IMR-90 (cell line): ENCODE results near the gene SNRPE. TPM values are rescaled to one million over a fixed set of nuclear protein-coding genes. Genes with fewer than 3 reads are reported as not detected.

Experiments
- ATAC-seq: fragments of 200-7000 bp; cut with Tn5 transposase; 2 replicates; pipeline ENCODE4 v1.9.1; 2020; ENCODE audit warnings: low read depth, mild to moderate bottlenecking, moderate library complexity
- BruUV-seq: library from RNA; stranded (reverse); fragments of 400-500 nt; replicated peaks from 2 replicates; lab custom pipeline; 2021; lab: Mats Ljungman, UMichigan
- CTCF ChIA-PET: fragments of 300-600 bp; formaldehyde crosslinking; extraction: SDS; loops from one replicate; lab custom pipeline; 2021; ENCODE audit warnings: antibody characterized with exemption; lab: Yijun Ruan, JAX
- POLR2A ChIA-PET: fragments of 300-600 bp; sonication (Branson Sonifier 250); formaldehyde crosslinking; loops from one replicate; lab custom pipeline; 2022; ENCODE audit warnings: antibody characterized with exemption; ENCODE audit not compliant: unreplicated experiment; lab: Charles Lee
- DNase-seq: peaks from one replicate; pipeline ENCODE4 v3.0.0; 2013
- H2AFZ ChIP-seq: replicated peaks from 2 replicates; pipeline ENCODE3; 2013; ENCODE audit warnings: low read length, mild to moderate bottlenecking; ENCODE audit not compliant: poor library complexity
- H2AK5ac ChIP-seq: 2 replicates; pipeline ENCODE4 v1.6.1; 2013; ENCODE audit warnings: low read depth, low read length, inconsistent platforms
- H2AK9ac ChIP-seq: replicated peaks from 2 replicates; pipeline ENCODE3; 2013; ENCODE audit warnings: mild to moderate bottlenecking, low read depth, low read length, moderate library complexity; ENCODE audit not compliant: poor library complexity
- H2BK120ac ChIP-seq: 2 replicates; pipeline ENCODE4 v1.6.1; 2013; ENCODE audit warnings: low read depth, low read length, inconsistent platforms
- H2BK15ac ChIP-seq: 3 replicates; pipeline ENCODE4 v1.6.1; 2013; ENCODE audit warnings: low read depth, low read length, inconsistent platforms
- H2BK20ac ChIP-seq: 2 replicates; pipeline ENCODE4 v1.6.1; 2013; ENCODE audit warnings: low read depth, mild to moderate bottlenecking, inconsistent platforms, low read length, moderate library complexity
- H2BK5ac ChIP-seq: 2 replicates; pipeline ENCODE4 v1.6.1; 2013; ENCODE audit warnings: mild to moderate bottlenecking, low read depth, low read length, inconsistent platforms; ENCODE audit not compliant: poor library complexity, severe bottlenecking
- H3K14ac ChIP-seq: replicated peaks from 2 replicates; pipeline ENCODE4 v1.6.1; 2013; ENCODE audit warnings: low read depth, low read length, inconsistent platforms
- H3K18ac ChIP-seq: 2 replicates; pipeline ENCODE4 v1.6.1; 2013; ENCODE audit warnings: low read depth, low read length, control low read depth
- H3K23ac ChIP-seq: 2 replicates; pipeline ENCODE4 v1.6.1; 2013; ENCODE audit warnings: low read depth, low read length, inconsistent platforms
- H3K27ac ChIP-seq: 2 replicates; pipeline ENCODE4 v1.5.1; 2013; ENCODE audit warnings: mild to moderate bottlenecking, control low read depth, low read length; ENCODE audit not compliant: insufficient read depth
- H3K27me3 ChIP-seq: 2 replicates; pipeline ENCODE4 v1.6.1; 2013; ENCODE audit warnings: low read length; ENCODE audit not compliant: control insufficient read depth, insufficient read depth
- H3K36me3 ChIP-seq: 2 replicates; pipeline ENCODE4 v1.6.1; 2013; ENCODE audit warnings: low read length, mixed read lengths; ENCODE audit not compliant: control insufficient read depth, insufficient read depth
- H3K4ac ChIP-seq: 2 replicates; pipeline ENCODE4 v1.6.1; 2013; ENCODE audit warnings: low read depth, low read length, inconsistent platforms
- H3K4me1 ChIP-seq: 2 replicates; pipeline ENCODE4 v1.6.1; 2013; ENCODE audit warnings: low read length, mixed read lengths; ENCODE audit not compliant: control insufficient read depth, insufficient read depth
- H3K4me2 ChIP-seq: 2 replicates; pipeline ENCODE4 v1.6.1; 2013; ENCODE audit warnings: low read depth, mild to moderate bottlenecking, control low read depth, low read length, moderate library complexity
- H3K4me3 ChIP-seq: 2 replicates; pipeline ENCODE4 v1.5.1; 2013; ENCODE audit warnings: low read depth, mild to moderate bottlenecking, control low read depth, low read length, moderate library complexity; ENCODE audit not compliant: insufficient read depth
- H3K56ac ChIP-seq: 2 replicates; pipeline ENCODE4 v1.6.1; 2013; ENCODE audit warnings: low read length, inconsistent platforms; ENCODE audit not compliant: insufficient read depth; ENCODE audit errors: extremely low read depth
- H3K79me1 ChIP-seq, 2 experiments: 2 replicates each; pipeline ENCODE4 v1.6.1; 2013; ENCODE audit warnings: low read length in 2 of 2, inconsistent platforms in 1 of 2, low read depth in 1 of 2
- H3K9ac ChIP-seq: 2 replicates; pipeline ENCODE4 v1.6.1; 2013; ENCODE audit warnings: low read depth, low read length, control low read depth
- H3K9me1 ChIP-seq: 2 replicates; pipeline ENCODE4 v1.6.1; 2013; ENCODE audit warnings: low read length, inconsistent platforms; ENCODE audit not compliant: insufficient read depth
- H3K9me3 ChIP-seq: 2 replicates; pipeline ENCODE4 v1.6.1; 2013; ENCODE audit warnings: low read length; ENCODE audit not compliant: control insufficient read depth, insufficient read depth
- H4K20me1 ChIP-seq: 2 replicates; pipeline ENCODE4 v1.6.1; 2013; ENCODE audit warnings: low read length, inconsistent platforms; ENCODE audit not compliant: insufficient read depth
- H4K5ac ChIP-seq: 2 replicates; pipeline ENCODE4 v1.6.1; 2013; ENCODE audit warnings: mild to moderate bottlenecking, low read depth, low read length, control low read depth
- H4K8ac ChIP-seq, 2 experiments: 2 replicates each; pipeline ENCODE4 v1.6.1; 2013; ENCODE audit warnings: low read depth in 2 of 2, low read length in 2 of 2, control low read depth in 1 of 2, inconsistent platforms in 1 of 2
- H4K91ac ChIP-seq: 2 replicates; pipeline ENCODE4 v1.6.1; 2013; ENCODE audit warnings: low read depth, low read length, inconsistent platforms; ENCODE audit not compliant: insufficient read depth
- BHLHE40 ChIP-seq: fragments of 150-350 bp; IDR thresholded peaks from 2 replicates; pipeline ENCODE4 v1.6.1; 2016; ENCODE audit warnings: mild to moderate bottlenecking, low read depth, low read length
- CEBPB ChIP-seq: IDR thresholded peaks from 2 replicates; pipeline ENCODE4 v1.6.1; 2012; ENCODE audit warnings: low read depth, low read length, improper control_type of control experiment
- CHD1 ChIP-seq: IDR thresholded peaks from 2 replicates; pipeline ENCODE4 v1.6.1; 2012; ENCODE audit warnings: low read depth, low read length, improper control_type of control experiment
- CTCF ChIP-seq: conservative IDR thresholded peaks from 2 replicates; pipeline ENCODE4 v1.5.1; 2012; ENCODE audit warnings: mild to moderate bottlenecking, low read depth, low read length, improper control_type of control experiment
- ELK1 ChIP-seq: fragments of 150-350 bp; IDR thresholded peaks from 2 replicates; pipeline ENCODE4 v1.6.1; 2016; ENCODE audit warnings: low read depth, mild to moderate bottlenecking, low read length, moderate library complexity, borderline replicate concordance
- FOS ChIP-seq: fragments of 150-350 bp; IDR thresholded peaks from 2 replicates; pipeline ENCODE4 v1.6.1; 2016; ENCODE audit warnings: low read depth, low read length
- MAFK ChIP-seq: IDR thresholded peaks from 2 replicates; pipeline ENCODE4 v1.6.1; 2012; ENCODE audit warnings: low read depth, low read length, improper control_type of control experiment
- MAZ ChIP-seq: IDR thresholded peaks from 2 replicates; pipeline ENCODE4 v1.6.1; 2012; ENCODE audit warnings: low read depth, mild to moderate bottlenecking, low read length, improper control_type of control experiment, moderate library complexity, borderline replicate concordance
- MXI1 ChIP-seq: IDR thresholded peaks from 2 replicates; pipeline ENCODE4 v1.6.1; 2012; ENCODE audit warnings: low read depth, mild to moderate bottlenecking, low read length, moderate library complexity, borderline replicate concordance
- NFE2L2 ChIP-seq: fragments of 150-350 bp; IDR thresholded peaks from 2 replicates; pipeline ENCODE4 v1.6.1; 2016; ENCODE audit warnings: low read depth, mild to moderate bottlenecking, low read length
- POLR2A ChIP-seq: IDR thresholded peaks from 2 replicates; pipeline ENCODE4 v1.6.1; 2012; ENCODE audit warnings: mild to moderate bottlenecking, low read depth, low read length
- RAD21 ChIP-seq: IDR thresholded peaks from 2 replicates; pipeline ENCODE4 v1.6.1; 2012; ENCODE audit warnings: low read length, improper control_type of control experiment
- RCOR1 ChIP-seq: IDR thresholded peaks from 2 replicates; pipeline ENCODE4 v1.6.1; 2012; ENCODE audit warnings: mild to moderate bottlenecking, low read length, improper control_type of control experiment; ENCODE audit not compliant: insufficient replicate concordance
- RFX5 ChIP-seq: IDR thresholded peaks from 2 replicates; pipeline ENCODE4 v1.8.0; 2012; ENCODE audit warnings: low read depth, mild to moderate bottlenecking, low read length, moderate library complexity
- SMC3 ChIP-seq: fragments of 150-350 bp; IDR thresholded peaks from 2 replicates; pipeline ENCODE4 v1.6.1; 2016; ENCODE audit warnings: low read depth, mild to moderate bottlenecking, antibody characterized with exemption, low read length, moderate library complexity
- USF2 ChIP-seq: fragments of 150-350 bp; IDR thresholded peaks from 2 replicates; pipeline ENCODE4 v1.6.1; 2017; ENCODE audit warnings: mild to moderate bottlenecking, antibody characterized with exemption, low read length, low read depth
- WGBS, 2 experiments: methylation state at CpG; one replicate each; pipeline versions ENCODE4 v1.1.5 to v1.1.7; 2013; ENCODE audit warnings: missing lambda C conversion rate in 2 of 2; ENCODE audit not compliant: insufficient read length in 1 of 2; ENCODE audit errors: extremely low coverage in 2 of 2; 5-methylcytosine and 5-hydroxymethylcytosine counted together
- dilution Hi-C: fragments of 300-500 bp; cut with HindIII; formaldehyde crosslinking; loops from one replicate; pipeline ENCODE4 v1.14.3; 2018; ENCODE audit warnings: low sequenced_read_pairs; ENCODE audit not compliant: unreplicated experiment
- in situ Hi-C: fragments of 300-500 bp; cut with MboI; formaldehyde crosslinking; loops from 3 replicates; pipeline ENCODE4 v1.14.3; 2019; ENCODE audit warnings: low sequenced_read_pairs, inconsistent platforms, mixed read lengths
- intact Hi-C: fragments of 100-400 bp; cut with micrococcal nuclease; formaldehyde crosslinking; loops from 2 replicates; pipeline ENCODE4 v1.10.0; 2022
- polyA plus RNA-seq, 3 experiments: library from polyadenylated mRNA; depleted of rRNA; stranded (reverse); fragments of >200 nt; gene quantifications; 2 replicates each; pipeline ENCODE4 v1.2.3, GENCODE V29; 2012; ENCODE audit warnings: low replicate concordance in 1 of 3
- total RNA-seq: library from RNA; depleted of rRNA; stranded (reverse); fragments of >200 nt; gene quantifications from 2 replicates; pipeline ENCODE4 v1.2.3, GENCODE V29; 2012

The SNRPE gene
- total and polyA plus RNA-seq, 2 of the 4 experiments (the other 2 are of a cell fraction): 43.6 to 219 TPM

- no TSS peak for BruUV-seq
- no peak for ATAC-seq
- CTCF ChIA-PET: interaction anchor here (1.2 kb wide), 1 partner anchor 10 kb away, joined by 3 read pairs; no protein-coding TSS in a partner anchor
Observed at GRCh38 chr1:203835476-203835875, 25.9 kb upstream of the SNRPE start.

More at GRCh38 chr1:203835476-203835875, 25.9 kb upstream of the SNRPE start:
- dilution Hi-C loops (no loop called here), intact Hi-C loops (no loop called here), in situ Hi-C loops (no loop called here)
- POLR2A ChIA-PET: no interaction called here
- Histone ChIP-seq H3K9me3 (no peaks in the 10 kb centered on the region), H3K9me1 (no peaks in the 10 kb centered on the region), H4K5ac (no peak overlapping the region), H3K4me3 (no peak overlapping the region), H3K56ac (no peak overlapping the region), H2BK120ac (no peak overlapping the region), H4K20me1 (peaks cover 4% of the 10 kb centered on the region), H2BK15ac (no peak overlapping the region), H2AK9ac (no peak overlapping the region), H3K36me3 (peaks cover 61% of the 10 kb centered on the region), H3K4ac (no peak overlapping the region), H3K27ac (no peak overlapping the region), H3K23ac (no peak overlapping the region), H3K18ac (no peak overlapping the region), H3K79me1 (peaks cover 21 to 23% of the 10 kb centered on the region in 2 experiments; a peak in 3 of 4 replicates), H2BK5ac (no peak overlapping the region), H2BK20ac (no peak overlapping the region), H3K9ac (no peak overlapping the region), H3K14ac (no peak overlapping the region), H2AK5ac (no peak overlapping the region), H4K91ac (no peak overlapping the region), H2AFZ (no peak overlapping the region), H4K8ac (no peak overlapping the region), H3K4me2 (no peak overlapping the region), H3K27me3 (no peaks in the 10 kb centered on the region), H3K4me1 (peaks cover 2% of the 10 kb centered on the region)
- no peak for TF ChIP-seq BHLHE40
- TF ChIP-seq RCOR1: no peak
- TF ChIP-seq NFE2L2: no peak
- TF ChIP-seq MAZ: no peak
- TF ChIP-seq MXI1: no peak
- no peak for TF ChIP-seq USF2
- TF ChIP-seq SMC3: no peak
- TF ChIP-seq RAD21: no peak
- no peak for TF ChIP-seq RFX5
- TF ChIP-seq CTCF: no peak
- no peak for TF ChIP-seq MAFK
- TF ChIP-seq POLR2A: no peak
- no peak for TF ChIP-seq ELK1
- TF ChIP-seq CEBPB: no peak
- no peak for TF ChIP-seq FOS
- TF ChIP-seq CHD1: no peak
- DNase-seq: no peak
- WGBS, 2 experiments: no CpG with 5 or more reads among the region's 3 CpGs
